ENCODE results near the gene KCNB1. TPM values are rescaled to one million over a fixed set of nuclear protein-coding genes. Genes with fewer than 3 reads are reported as not detected.

Gene KCNB1
- polyA plus RNA-seq, 1 donor from 2014 or later, result 3.6 TPM

- Histone ChIP-seq H3K4me2 (ENCODE audit: low read length) (no peak overlapping the region), H3K9ac (ENCODE audit: low read length) (no peak overlapping the region), H3K27ac (ENCODE audit: low read length) (no peak overlapping the region)
These were observed 21.6 kb downstream of the KCNB1 start for GRCh38 chr20:49460916-49461315.

DNA sequence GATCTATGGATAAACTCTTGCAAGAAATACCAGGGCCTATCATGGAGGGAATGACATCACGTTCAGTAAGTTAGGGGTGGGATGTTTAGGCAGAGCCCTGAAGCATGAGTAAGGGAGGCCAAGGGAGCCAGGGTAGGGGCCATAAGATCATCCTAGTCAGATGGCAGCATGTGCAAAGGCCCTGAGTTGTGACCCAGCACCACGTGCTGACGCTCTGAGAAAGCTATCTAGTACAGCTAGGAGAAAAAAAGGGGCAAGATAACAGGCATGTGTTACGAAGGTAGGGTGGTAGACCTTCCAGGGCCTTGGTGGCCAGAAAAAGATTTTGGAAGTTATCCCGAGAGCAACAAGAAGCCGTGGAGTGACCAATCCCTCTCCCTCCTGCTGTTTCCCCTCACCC, 22.3 kb downstream of the KCNB1 start:
- Histone ChIP-seq H3K9ac (ENCODE audit: low read length) (no peak overlapping the region), H3K27ac (ENCODE audit: low read length) (no peak overlapping the region), H4K20me1 (ENCODE audit: insufficient read depth) (no peaks in the 10 kb centered on the region)

More at GRCh38 chr20:49460916-49461315, 21.6 kb downstream of the KCNB1 start:
- Histone ChIP-seq H3K79me2 (replicated peaks; ENCODE audit: insufficient read depth, low read length) (no peaks in the 10 kb centered on the region), H2AFZ (ENCODE audit: low read depth, low read length) (no peak overlapping the region), H3K9me2 (ENCODE audit: insufficient read depth, low read length) (no peaks in the 10 kb centered on the region), H3K27me3 (ENCODE audit: insufficient read depth, low read depth, low read length) (no peaks in the 10 kb centered on the region), H4K20me1 (ENCODE audit: insufficient read depth) (no peaks in the 10 kb centered on the region), H3K4me3 (ENCODE audit: low read length) (no peak overlapping the region), H3F3A (ENCODE audit: insufficient read depth, low read length, poor library complexity, severe bottlenecking) (no peaks in the 10 kb centered on the region), H3K9me3 (ENCODE audit: low read length) (no peaks in the 10 kb centered on the region), H3K36me3 (ENCODE audit: insufficient read depth, low read length) (no peaks in the 10 kb centered on the region)
- TF ChIP-seq REST (IDR thresholded peaks at IDR 0.05; ENCODE audit: borderline replicate concordance), result no peak

More for the DNA sequence above, 22.3 kb downstream of the KCNB1 start:
- Histone ChIP-seq H2AFZ (ENCODE audit: low read depth, low read length) (no peak overlapping the region), H3K4me2 (ENCODE audit: low read length) (no peak overlapping the region), H3K9me3 (ENCODE audit: low read length) (no peaks in the 10 kb centered on the region), H3K79me2 (replicated peaks; ENCODE audit: insufficient read depth, low read length) (no peaks in the 10 kb centered on the region), H3K36me3 (ENCODE audit: insufficient read depth, low read length) (no peaks in the 10 kb centered on the region), H3K9me2 (ENCODE audit: insufficient read depth, low read length) (no peaks in the 10 kb centered on the region), H3F3A (ENCODE audit: insufficient read depth, low read length, poor library complexity, severe bottlenecking) (no peaks in the 10 kb centered on the region), H3K4me3 (ENCODE audit: low read length) (no peak overlapping the region), H3K27me3 (ENCODE audit: insufficient read depth, low read depth, low read length) (no peaks in the 10 kb centered on the region)
- TF ChIP-seq TAF1 (IDR thresholded peaks at IDR 0.05; ENCODE audit: low read depth) (no peak), SMC3 (conservative IDR thresholded peaks at IDR 0.05; ENCODE audit: poor library complexity) (no peak), REST (IDR thresholded peaks at IDR 0.05; ENCODE audit: borderline replicate concordance) (no peak), MXI1 (conservative IDR thresholded peaks at IDR 0.05; ENCODE audit: poor library complexity, severe bottlenecking) (no peak), EP300 (conservative IDR thresholded peaks at IDR 0.05; ENCODE audit: poor library complexity, severe bottlenecking) (no peak), RAD21 (conservative IDR thresholded peaks at IDR 0.05) (no peak), POLR2AphosphoS5 (IDR thresholded peaks at IDR 0.05) (no peak), EZH2 (IDR thresholded peaks at IDR 0.05; ENCODE audit: borderline replicate concordance, insufficient read depth, low read length, poor library complexity, severe bottlenecking) (no peak)
- TF ChIP-seq, protein P1, sequence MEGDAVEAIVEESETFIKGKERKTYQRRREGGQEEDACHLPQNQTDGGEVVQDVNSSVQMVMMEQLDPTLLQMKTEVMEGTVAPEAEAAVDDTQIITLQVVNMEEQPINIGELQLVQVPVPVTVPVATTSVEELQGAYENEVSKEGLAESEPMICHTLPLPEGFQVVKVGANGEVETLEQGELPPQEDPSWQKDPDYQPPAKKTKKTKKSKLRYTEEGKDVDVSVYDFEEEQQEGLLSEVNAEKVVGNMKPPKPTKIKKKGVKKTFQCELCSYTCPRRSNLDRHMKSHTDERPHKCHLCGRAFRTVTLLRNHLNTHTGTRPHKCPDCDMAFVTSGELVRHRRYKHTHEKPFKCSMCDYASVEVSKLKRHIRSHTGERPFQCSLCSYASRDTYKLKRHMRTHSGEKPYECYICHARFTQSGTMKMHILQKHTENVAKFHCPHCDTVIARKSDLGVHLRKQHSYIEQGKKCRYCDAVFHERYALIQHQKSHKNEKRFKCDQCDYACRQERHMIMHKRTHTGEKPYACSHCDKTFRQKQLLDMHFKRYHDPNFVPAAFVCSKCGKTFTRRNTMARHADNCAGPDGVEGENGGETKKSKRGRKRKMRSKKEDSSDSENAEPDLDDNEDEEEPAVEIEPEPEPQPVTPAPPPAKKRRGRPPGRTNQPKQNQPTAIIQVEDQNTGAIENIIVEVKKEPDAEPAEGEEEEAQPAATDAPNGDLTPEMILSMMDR (IDR thresholded peaks at IDR 0.05; ENCODE audit: poor library complexity, severe bottlenecking), result no peak
